Measurements from ENCODE around the gene TEPSIN. TPM values are rescaled to one million over a fixed set of nuclear protein-coding genes. Genes with fewer than 3 reads are reported as not detected.

The TEPSIN gene
- total RNA-seq, 1 donor from 2014 or later, result 35.4 TPM

DNA sequence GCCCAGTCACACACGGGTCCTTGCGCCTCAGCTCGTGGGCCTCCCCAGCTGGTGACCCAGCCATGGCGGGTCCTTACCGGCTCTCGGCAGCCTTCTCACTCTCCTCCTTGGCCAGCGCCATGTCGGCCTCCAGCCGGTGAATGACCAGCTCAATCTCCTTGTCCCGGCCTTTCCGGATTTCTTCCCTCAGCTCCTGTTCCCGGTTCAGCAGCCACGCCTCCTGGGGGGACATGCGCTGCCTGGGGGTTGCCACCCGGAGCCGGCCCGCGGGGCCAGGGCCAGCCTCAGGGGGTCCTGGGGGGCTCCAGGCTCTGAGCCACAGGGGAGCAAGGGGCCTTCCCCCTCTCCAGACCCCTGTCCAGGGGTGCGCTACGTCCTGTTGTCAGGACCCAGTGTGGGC, 47.7 kb downstream of the TEPSIN start:
- Histone ChIP-seq H3K4me1 (no peaks in the 10 kb centered on the region), H3K27ac (no peak overlapping the region), H3K4me3 (no peak overlapping the region), H3K9me3 (no peaks in the 10 kb centered on the region), H3K27me3 (no peaks in the 10 kb centered on the region), H3K36me3 (no peaks in the 10 kb centered on the region)
- intact Hi-C loops (cut with DNase I), result loop anchor here (10.0 kb wide), 1 partner anchor 186 kb away; no protein-coding TSS in a partner anchor
- DNase-seq (ENCODE audit: extremely low spot score in 2 of 2), result no peak
- TF ChIP-seq POLR2AphosphoS5 (IDR thresholded peaks at IDR 0.05; ENCODE audit: insufficient read depth in 1 of 2, low read depth in 1 of 2) (no peak), POLR2A (IDR thresholded peaks at IDR 0.05) (no peak)
- TF ChIP-seq, protein P1, sequence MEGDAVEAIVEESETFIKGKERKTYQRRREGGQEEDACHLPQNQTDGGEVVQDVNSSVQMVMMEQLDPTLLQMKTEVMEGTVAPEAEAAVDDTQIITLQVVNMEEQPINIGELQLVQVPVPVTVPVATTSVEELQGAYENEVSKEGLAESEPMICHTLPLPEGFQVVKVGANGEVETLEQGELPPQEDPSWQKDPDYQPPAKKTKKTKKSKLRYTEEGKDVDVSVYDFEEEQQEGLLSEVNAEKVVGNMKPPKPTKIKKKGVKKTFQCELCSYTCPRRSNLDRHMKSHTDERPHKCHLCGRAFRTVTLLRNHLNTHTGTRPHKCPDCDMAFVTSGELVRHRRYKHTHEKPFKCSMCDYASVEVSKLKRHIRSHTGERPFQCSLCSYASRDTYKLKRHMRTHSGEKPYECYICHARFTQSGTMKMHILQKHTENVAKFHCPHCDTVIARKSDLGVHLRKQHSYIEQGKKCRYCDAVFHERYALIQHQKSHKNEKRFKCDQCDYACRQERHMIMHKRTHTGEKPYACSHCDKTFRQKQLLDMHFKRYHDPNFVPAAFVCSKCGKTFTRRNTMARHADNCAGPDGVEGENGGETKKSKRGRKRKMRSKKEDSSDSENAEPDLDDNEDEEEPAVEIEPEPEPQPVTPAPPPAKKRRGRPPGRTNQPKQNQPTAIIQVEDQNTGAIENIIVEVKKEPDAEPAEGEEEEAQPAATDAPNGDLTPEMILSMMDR (IDR thresholded peaks at IDR 0.05), result no peak

DNA sequence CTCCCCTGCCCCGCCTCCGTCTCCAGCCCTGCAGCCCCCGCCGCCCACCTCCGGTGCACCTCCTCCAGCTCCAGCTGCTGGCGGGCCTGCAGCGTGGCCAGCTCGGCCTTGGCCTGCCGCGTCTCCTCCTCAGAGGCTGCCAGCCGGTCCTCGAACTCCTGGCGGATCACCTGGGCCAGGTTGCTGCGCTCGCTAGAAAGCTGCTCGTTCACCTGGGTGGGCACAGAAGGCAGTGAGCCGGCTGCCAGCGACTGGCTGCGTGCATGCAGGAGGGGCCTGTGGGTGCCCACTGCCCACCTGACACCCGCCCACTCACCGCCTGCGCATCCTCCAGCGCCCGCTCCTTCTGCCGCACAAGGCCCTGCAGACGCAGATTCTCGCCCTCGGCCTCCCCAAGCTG, 48.3 kb downstream of the TEPSIN start:
- Histone ChIP-seq H3K4me1 (no peaks in the 10 kb centered on the region), H3K27me3 (no peaks in the 10 kb centered on the region), H3K36me3 (no peaks in the 10 kb centered on the region), H3K27ac (no peak overlapping the region), H3K9me3 (no peaks in the 10 kb centered on the region), H3K4me3 (no peak overlapping the region)
- intact Hi-C loops (cut with DNase I), result loop anchor here (1.0 to 10.0 kb wide), 2 partner anchors 24 to 186 kb away; no protein-coding TSS in a partner anchor
- no peak for TF ChIP-seq POLR2AphosphoS5 (IDR thresholded peaks at IDR 0.05; ENCODE audit: insufficient read depth in 1 of 2, low read depth in 1 of 2)
- TF ChIP-seq POLR2A (IDR thresholded peaks at IDR 0.05), result no peak
- TF ChIP-seq, protein P1 (IDR thresholded peaks at IDR 0.05), result no peak
- DNase-seq (ENCODE audit: extremely low spot score in 2 of 2), result no peak

DNA sequence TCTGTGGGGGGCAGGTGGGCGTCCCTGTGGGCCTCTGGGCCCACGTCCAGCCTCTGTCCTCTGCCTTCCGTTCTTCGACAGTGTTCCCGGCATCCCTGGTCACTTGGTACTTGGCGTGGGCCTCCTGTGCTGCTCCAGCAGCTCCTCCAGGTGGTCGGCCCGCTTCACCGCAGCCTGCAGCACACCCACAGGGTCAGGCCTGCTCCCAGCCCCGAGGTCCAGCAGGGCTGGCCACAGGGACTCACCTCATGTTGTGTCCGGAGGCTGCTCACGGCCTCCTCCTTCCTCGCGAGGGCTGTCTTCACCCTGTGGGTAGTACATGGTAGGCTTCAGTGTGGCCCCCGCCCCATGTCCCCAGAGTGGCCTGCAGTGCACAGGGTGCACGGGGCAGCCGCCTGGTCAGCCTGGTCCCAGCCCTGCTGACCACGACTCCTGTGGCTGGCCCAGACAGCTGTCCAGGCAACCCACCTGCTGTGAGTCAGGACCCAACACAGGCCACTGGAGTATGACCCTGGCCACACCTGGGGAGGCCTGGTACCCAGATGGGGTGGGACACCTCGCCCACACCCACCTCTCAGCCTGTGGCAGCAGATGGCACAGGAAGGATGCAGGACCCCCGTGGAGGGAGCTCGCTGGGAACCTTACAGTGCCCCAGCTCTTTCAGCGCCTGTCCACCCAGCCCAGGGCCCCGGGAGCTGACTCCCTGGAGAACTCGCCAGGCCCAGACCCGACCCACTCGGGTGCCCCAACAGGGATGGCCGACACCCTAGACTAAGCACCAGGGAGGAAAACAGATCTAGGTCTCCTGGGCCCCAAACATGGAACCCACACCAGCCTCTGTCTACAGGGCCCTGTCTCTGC, 49.0 kb downstream of the TEPSIN start:
- H3K4me1 ChIP-seq, result no peaks in the 10 kb centered on the region
- no peaks in the 10 kb centered on the region for H3K36me3 ChIP-seq
- TF ChIP-seq POLR2A (IDR thresholded peaks at IDR 0.05), result no peak
- TF ChIP-seq POLR2AphosphoS5 (IDR thresholded peaks at IDR 0.05; ENCODE audit: insufficient read depth in 1 of 2, low read depth in 1 of 2), result no peak
- TF ChIP-seq, protein P1 (IDR thresholded peaks at IDR 0.05), result no peak
- H3K9me3 ChIP-seq, result no peaks in the 10 kb centered on the region
- intact Hi-C loops (cut with DNase I), result loop anchor here (1.0 to 10.0 kb wide), 2 partner anchors 24 to 185 kb away; no protein-coding TSS in a partner anchor
- H3K4me3 ChIP-seq, result no peak overlapping the region
- DNase-seq (ENCODE audit: extremely low spot score in 2 of 2), result no peak
- no peak overlapping the region for H3K27ac ChIP-seq
- no peaks in the 10 kb centered on the region for H3K27me3 ChIP-seq

DNA sequence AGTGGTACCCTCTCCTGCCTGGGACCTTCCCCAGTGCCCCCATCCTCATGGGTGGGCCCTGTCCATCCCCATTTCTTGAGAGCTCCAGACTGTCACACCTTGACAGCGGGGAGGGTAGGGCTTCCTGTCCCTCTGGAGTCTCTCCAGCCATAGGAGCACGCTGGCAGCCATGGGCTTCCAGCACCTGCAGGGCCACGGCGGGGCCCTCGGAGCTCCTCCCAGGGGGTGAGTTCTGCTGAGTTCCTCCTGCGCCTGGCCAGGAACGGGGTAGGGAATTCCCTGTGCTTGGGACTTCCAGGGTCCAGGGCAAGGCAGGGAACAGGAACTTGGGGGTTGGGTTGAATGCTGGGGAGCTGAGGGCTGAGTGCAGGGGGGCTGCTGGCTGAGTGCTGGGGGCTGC, 49.8 kb downstream of the TEPSIN start:
- H3K36me3 ChIP-seq, result no peaks in the 10 kb centered on the region
- DNase-seq (ENCODE audit: extremely low spot score in 2 of 2), result no peak
- H3K4me3 ChIP-seq, result no peak overlapping the region
- TF ChIP-seq POLR2AphosphoS5 (IDR thresholded peaks at IDR 0.05; ENCODE audit: insufficient read depth in 1 of 2, low read depth in 1 of 2) (no peak), POLR2A (IDR thresholded peaks at IDR 0.05) (no peak)
- TF ChIP-seq, protein P1 (IDR thresholded peaks at IDR 0.05), result no peak
- no peak overlapping the region for H3K27ac ChIP-seq
- intact Hi-C loops (cut with DNase I), result no loop called here
- H3K9me3 ChIP-seq, result no peaks in the 10 kb centered on the region
- H3K4me1 ChIP-seq, result no peaks in the 10 kb centered on the region
- H3K27me3 ChIP-seq, result no peaks in the 10 kb centered on the region

DNA sequence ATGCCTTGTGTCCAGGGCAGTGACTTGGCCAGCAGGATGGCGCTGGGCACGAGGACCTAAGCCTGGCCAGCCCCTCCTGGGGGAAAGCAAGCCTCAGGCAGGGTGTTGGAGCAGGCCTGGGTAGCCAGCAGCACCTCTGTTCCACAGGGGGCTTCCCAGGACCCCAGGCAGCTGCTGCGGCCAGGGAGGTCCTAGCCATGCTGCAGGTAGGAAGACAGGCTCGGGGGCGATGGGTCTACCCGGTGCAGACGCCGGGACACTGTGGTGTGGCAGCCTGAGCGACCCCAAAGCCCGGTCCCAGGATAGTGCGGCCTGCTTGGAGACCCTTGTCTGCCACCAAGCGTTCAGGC, 50.4 kb downstream of the TEPSIN start:
- TF ChIP-seq, protein P1 (IDR thresholded peaks at IDR 0.05), result no peak
- no peak for TF ChIP-seq POLR2AphosphoS5 (IDR thresholded peaks at IDR 0.05; ENCODE audit: insufficient read depth in 1 of 2, low read depth in 1 of 2)
- TF ChIP-seq POLR2A (IDR thresholded peaks at IDR 0.05), result no peak
- no peak overlapping the region for H3K27ac ChIP-seq
- intact Hi-C loops (cut with DNase I), result no loop called here
- no peaks in the 10 kb centered on the region for H3K27me3 ChIP-seq
- H3K4me1 ChIP-seq, result no peaks in the 10 kb centered on the region
- H3K9me3 ChIP-seq, result no peaks in the 10 kb centered on the region
- no peak overlapping the region for H3K4me3 ChIP-seq
- no peak for DNase-seq (ENCODE audit: extremely low spot score in 2 of 2)
- no peaks in the 10 kb centered on the region for H3K36me3 ChIP-seq
